Psoas muscle (tissue), 8 donors: ENCODE data around the gene AKNA. TPM values are rescaled to one million over a fixed set of nuclear protein-coding genes. Genes with fewer than 3 reads are reported as not detected.

ENCODE experiments used
- ATAC-seq, 4 donors: fragments of 200-7000 bp; cut with Tn5 transposase; one replicate each; pipeline ENCODE4 v1.9.1; 2020; ENCODE audit warnings: moderate library complexity in 3 of 4, mild to moderate bottlenecking in 2 of 4
- DNase-seq, 2 donors: peaks; one replicate each; pipeline ENCODE4 v3.0.0-alpha.2; 2020
- H3K27ac ChIP-seq: fragments of 200-600 bp; one replicate; pipeline ENCODE4 v1.8.0; 2022
- H3K27me3 ChIP-seq, 3 donors: fragments of 200-600 bp in 1 of 3; one replicate each; pipeline versions ENCODE4 v1.6.1 to v1.8.0; 2013 to 2022; ENCODE audit warnings: low read length in 2 of 3, mild to moderate bottlenecking in 2 of 3, moderate library complexity in 1 of 3; ENCODE audit not compliant: insufficient read depth in 3 of 3
- H3K36me3 ChIP-seq, 2 donors: fragments of 200-600 bp in 1 of 2; one replicate each; pipeline versions ENCODE4 v1.6.1 to v1.8.0; 2013 to 2022; ENCODE audit warnings: low read depth in 1 of 2, mild to moderate bottlenecking in 1 of 2, moderate library complexity in 1 of 2; ENCODE audit not compliant: insufficient read depth in 1 of 2
- H3K4me1 ChIP-seq: fragments of 200-600 bp; one replicate; pipeline ENCODE4 v1.8.0; 2022
- H3K4me3 ChIP-seq: fragments of 200-600 bp; one replicate; pipeline ENCODE4 v1.8.0; 2022; ENCODE audit warnings: mild to moderate bottlenecking
- H3K9me3 ChIP-seq: fragments of 200-600 bp; one replicate; pipeline ENCODE4 v1.8.0; 2022
- WGBS, 3 donors: extraction: QIAGEN DNeasy Blood & Tissue Kit; methylation state at CpG; one replicate each; pipeline versions ENCODE4 v1.1.6 to v1.1.7; 2013; 5-methylcytosine and 5-hydroxymethylcytosine counted together
- intact Hi-C, 2 donors: fragments of 100-400 bp; cut with DNase I; formaldehyde crosslinking; loops; one replicate each; pipeline versions ENCODE4 v1.11.0 to v1.14.2; 2022
- polyA plus RNA-seq, 3 donors: library from polyadenylated mRNA; stranded (reverse); fragments of 200-250 nt; gene quantifications; one replicate each; pipeline ENCODE4 v1.2.3, GENCODE V29; 2013
- total RNA-seq, 4 donors: library from RNA; stranded (reverse); fragmentation: NEBNext Ultra II Directional in 2 of 4; extraction: Animal tissue kit (Norgen Biotek cat#: 25700) in 2 of 4; gene quantifications; one replicate each; pipeline versions ENCODE4 v1.2.1 to v1.2.4, GENCODE V29; 2021 to 2023
- TF ChIP-seq, protein P1 (sequence below): fragments of 200-600 bp; IDR thresholded peaks from one replicate; pipeline ENCODE4 v1.8.0; 2022; ENCODE audit warnings: antibody characterized with exemption
- donor health status: healthy with polysubstance abuse.
- donor health status: DM: no; HTN: no; CAD: no; lungs with moderate emphysema.
- donor health status: Bipolar disorder and iron deficiency.
- donor health status: healthy.
- donor health status: DM: yes; HTN: yes; CAD: no.
- donor health status: DM: no; HTN: no; CAD: no.
- donor health status: DM: no; HTN: no; CAD: no.
- donor health status: DM: yes; HTN: yes; CAD: no.

Gene AKNA
- total and polyA plus RNA-seq, 7 donors, result 1.5 to 3.9 (median 2.3) TPM

DNA sequence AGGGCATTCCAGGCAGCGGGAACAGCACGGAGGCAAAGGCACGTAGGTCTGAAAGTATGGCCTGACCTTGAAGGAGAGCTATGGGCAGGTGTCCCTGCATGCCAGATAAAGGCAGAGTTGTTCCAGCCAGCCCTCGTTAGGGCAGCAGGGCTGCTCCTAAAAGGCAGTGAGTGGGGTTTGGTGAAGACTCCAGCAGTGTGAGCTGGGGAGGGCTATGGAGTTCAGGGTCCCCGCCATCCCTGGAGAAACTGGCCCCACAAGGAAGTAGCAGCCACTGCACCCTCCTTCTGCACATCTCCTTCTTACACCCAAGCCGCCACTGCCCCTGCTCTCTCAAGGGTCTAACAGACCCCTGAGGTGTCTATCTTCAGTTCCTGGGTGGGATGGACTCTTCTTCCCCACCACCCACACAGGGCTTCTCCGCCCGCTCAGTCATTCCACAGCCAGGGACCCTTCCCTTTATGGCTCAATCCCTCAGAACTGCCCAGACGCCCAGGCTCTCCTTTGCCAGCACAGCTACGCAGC, 1.4 kb downstream of the AKNA start:
- intact Hi-C loops, result no loop called here
- Histone ChIP-seq H3K9me3 (no peaks in the 10 kb centered on the region), H3K4me1 (peaks cover 18% of the 10 kb centered on the region), H3K27me3 (no peaks in the 10 kb centered on the region), H3K27ac (peak overlapping the region; percentile 65), H3K4me3 (peak overlapping the region; percentile 63), H3K36me3 (no peaks in the 10 kb centered on the region)
- DNase-seq, result no peak
- TF ChIP-seq, protein P1, sequence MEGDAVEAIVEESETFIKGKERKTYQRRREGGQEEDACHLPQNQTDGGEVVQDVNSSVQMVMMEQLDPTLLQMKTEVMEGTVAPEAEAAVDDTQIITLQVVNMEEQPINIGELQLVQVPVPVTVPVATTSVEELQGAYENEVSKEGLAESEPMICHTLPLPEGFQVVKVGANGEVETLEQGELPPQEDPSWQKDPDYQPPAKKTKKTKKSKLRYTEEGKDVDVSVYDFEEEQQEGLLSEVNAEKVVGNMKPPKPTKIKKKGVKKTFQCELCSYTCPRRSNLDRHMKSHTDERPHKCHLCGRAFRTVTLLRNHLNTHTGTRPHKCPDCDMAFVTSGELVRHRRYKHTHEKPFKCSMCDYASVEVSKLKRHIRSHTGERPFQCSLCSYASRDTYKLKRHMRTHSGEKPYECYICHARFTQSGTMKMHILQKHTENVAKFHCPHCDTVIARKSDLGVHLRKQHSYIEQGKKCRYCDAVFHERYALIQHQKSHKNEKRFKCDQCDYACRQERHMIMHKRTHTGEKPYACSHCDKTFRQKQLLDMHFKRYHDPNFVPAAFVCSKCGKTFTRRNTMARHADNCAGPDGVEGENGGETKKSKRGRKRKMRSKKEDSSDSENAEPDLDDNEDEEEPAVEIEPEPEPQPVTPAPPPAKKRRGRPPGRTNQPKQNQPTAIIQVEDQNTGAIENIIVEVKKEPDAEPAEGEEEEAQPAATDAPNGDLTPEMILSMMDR, result no peak
- ATAC-seq, result no peak
- WGBS, 3 donors, result 68 to 79% (median 71%) methylated on average over 10 of the region's 10 CpGs

DNA sequence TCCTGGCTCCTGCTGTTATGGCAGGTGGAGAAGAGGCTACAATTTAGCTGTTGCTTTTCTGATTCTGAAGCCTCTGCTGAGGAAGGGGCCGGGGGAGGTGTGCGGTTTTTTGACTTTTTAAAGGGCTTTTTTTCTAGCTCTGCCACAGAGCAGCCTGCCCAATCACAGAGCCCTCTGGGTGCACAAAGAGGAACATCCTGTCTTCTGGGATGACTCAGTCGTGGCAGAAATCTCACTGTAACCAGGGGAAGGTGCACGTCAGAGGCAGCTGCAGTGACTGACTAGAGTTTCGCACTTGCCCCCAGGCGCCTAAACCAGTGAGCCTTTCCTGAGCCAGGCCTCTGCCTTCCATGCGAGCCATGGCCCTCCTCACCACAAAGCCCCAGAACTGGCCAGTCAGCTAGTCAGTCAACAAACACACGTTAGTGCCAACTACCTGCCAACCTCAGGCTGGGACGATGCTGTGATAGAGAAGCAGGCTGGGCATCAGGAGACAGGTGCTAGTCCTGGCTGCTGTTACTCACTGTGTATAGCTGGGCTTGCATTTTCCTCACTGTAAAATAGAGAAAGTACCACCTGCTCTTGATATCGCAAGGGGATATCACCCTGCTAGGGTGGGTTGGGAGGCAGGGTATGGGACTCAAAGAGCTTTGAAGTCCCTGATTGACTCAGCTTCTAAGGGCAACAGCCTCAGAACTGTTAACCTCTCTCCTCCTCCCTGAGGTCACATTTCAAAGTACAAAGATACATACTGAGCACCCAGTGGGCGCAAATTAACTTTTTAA, 2.2 kb downstream of the AKNA start:
- Histone ChIP-seq H3K36me3 (no peaks in the 10 kb centered on the region), H3K4me1 (peaks cover 18% of the 10 kb centered on the region), H3K27ac (peak overlapping the region; percentile 65), H3K4me3 (peak overlapping the region; percentile 63), H3K27me3 (no peaks in the 10 kb centered on the region), H3K9me3 (no peaks in the 10 kb centered on the region)
- intact Hi-C loops, result no loop called here
- TF ChIP-seq, protein P1, result no peak
- peak; percentile 24 to 66 (median 56) for ATAC-seq
- WGBS, 3 donors, result 71 to 76% (median 74%) methylated on average over 11 of the region's 11 CpGs
- DNase-seq, result peak; percentile 71 to 83

DNA sequence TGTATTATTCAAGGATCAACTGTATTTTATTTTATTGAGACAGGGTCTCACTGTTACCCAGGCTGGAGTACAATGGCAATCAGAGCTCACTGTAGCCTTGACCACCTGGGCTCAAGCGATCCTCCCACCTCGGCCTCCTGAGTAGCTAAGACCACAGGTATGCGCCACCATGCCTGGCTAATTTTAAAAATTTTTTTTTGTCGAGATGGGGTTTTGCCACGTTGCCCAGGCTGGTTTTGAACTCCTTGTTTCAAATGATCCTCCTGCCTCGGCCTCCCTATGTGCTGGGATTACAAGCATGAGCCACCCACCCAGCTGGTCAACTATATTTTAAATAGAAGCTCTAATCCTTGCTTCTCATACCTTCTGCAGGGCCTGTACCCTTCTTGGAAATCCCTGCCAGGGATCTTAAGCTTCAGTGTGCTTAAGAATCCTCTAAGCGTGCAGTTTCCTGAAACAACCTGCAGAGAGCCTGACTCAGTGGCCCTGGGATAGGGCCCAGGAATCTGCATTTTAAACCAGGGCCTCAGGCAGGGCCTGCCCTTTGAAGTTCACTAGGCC, 2.9 kb downstream of the AKNA start:
- Histone ChIP-seq H3K4me1 (peaks cover 18% of the 10 kb centered on the region), H3K4me3 (no peak overlapping the region), H3K9me3 (no peaks in the 10 kb centered on the region), H3K36me3 (no peaks in the 10 kb centered on the region), H3K27ac (peak overlapping the region; percentile 47), H3K27me3 (no peaks in the 10 kb centered on the region)
- ATAC-seq (no peak), DNase-seq (no peak)
- WGBS, 3 donors, result 88 to 90% (median 89%) methylated on average over 7 of the region's 7 CpGs
- intact Hi-C loops, result no loop called here
- TF ChIP-seq, protein P1, result no peak

DNA sequence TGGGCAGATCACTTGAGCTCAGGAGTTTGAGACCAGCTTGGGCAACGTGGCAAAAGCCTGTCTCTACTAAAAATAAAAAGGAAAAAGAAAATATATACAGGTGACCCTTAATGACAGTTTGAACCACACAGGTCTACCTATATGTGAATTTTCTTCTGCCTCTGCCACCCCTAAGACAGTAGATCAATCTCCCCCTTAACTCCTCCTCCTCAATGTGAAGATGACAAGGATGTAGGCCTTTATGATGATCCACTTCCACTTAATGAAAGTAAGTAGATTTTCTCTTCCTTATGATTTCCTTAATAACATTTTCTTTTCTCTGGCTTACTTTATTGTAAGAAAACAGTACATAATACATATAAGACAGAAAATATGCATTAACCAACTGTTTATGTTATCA, 3.4 kb downstream of the AKNA start:
- 76% methylated on average over 1 of the region's 1 CpG for WGBS, 3 donors
- no peak for DNase-seq
- Histone ChIP-seq H3K9me3 (no peaks in the 10 kb centered on the region), H3K4me1 (peaks cover 18% of the 10 kb centered on the region), H3K36me3 (peaks cover 0 to 4% of the 10 kb centered on the region in 2 donors), H3K27me3 (no peaks in the 10 kb centered on the region), H3K27ac (peak overlapping the region; percentile 41), H3K4me3 (no peak overlapping the region)
- intact Hi-C loops, result no loop called here
- no peak for ATAC-seq
- TF ChIP-seq, protein P1, result no peak
